IPS-18c (cell line): ENCODE measurements around the gene CNPY3.

ENCODE experiments used
- H3K4me3 ChIP-seq: 2 replicates; pipeline ENCODE4 v1.7.0; 2013; ENCODE audit warnings: low read depth, mild to moderate bottlenecking, low read length, moderate library complexity; ENCODE audit not compliant: insufficient read depth
- H3K9me3 ChIP-seq: one replicate; pipeline ENCODE4 v1.6.1; 2013; ENCODE audit warnings: mild to moderate bottlenecking, low read length, moderate library complexity; ENCODE audit not compliant: control insufficient read depth, insufficient read depth

The CNPY3 gene

DNA sequence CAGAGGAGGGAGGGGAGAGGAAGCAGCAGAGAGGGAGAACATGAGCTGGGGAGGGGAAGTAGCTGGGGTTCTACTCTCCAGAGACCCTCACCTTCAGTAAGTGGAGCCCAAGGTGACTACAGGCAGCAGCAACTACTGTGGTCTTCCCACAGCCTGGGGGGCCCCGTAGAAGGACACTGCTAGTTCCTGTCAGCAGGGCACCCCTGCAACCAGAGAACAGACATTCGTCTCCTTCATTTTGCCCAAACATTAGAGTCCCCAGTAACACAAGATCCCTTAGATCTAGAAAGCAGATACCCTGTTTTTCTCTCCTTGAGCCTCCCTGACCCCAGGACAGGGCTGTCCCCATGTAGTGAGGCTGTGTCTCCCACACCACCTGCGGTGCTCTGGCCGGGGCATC, 39.5 kb downstream of the CNPY3 start:
- no peak overlapping the region for H3K4me3 ChIP-seq
- H3K9me3 ChIP-seq = no peaks in the 10 kb centered on the region

DNA sequence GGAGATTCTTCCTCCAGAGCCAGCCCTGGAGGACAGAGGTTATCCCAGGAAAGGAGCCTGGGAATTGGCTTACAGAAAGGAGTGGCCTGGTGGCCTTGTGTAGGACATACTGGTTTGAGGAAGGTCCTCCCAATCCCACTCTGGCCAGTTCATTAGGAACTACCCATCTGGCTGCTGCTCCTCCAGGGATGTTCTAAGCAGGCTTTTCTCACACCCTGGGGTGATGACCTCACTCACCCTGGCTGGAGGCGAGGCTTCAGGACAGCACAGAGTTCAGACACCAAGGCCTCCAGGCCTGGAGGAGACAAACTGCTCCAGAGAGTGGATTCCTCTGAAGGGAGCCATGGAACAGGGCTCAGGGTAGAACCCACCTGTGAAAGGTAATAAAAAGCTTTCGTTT, 40.2 kb downstream of the CNPY3 start:
- Histone ChIP-seq H3K9me3 (no peaks in the 10 kb centered on the region), H3K4me3 (no peak overlapping the region)

GRCh38 chr6:42969934-42970333, 40.7 kb downstream of the CNPY3 start:
- H3K4me3 ChIP-seq = no peak overlapping the region
- H3K9me3 ChIP-seq = no peaks in the 10 kb centered on the region

DNA sequence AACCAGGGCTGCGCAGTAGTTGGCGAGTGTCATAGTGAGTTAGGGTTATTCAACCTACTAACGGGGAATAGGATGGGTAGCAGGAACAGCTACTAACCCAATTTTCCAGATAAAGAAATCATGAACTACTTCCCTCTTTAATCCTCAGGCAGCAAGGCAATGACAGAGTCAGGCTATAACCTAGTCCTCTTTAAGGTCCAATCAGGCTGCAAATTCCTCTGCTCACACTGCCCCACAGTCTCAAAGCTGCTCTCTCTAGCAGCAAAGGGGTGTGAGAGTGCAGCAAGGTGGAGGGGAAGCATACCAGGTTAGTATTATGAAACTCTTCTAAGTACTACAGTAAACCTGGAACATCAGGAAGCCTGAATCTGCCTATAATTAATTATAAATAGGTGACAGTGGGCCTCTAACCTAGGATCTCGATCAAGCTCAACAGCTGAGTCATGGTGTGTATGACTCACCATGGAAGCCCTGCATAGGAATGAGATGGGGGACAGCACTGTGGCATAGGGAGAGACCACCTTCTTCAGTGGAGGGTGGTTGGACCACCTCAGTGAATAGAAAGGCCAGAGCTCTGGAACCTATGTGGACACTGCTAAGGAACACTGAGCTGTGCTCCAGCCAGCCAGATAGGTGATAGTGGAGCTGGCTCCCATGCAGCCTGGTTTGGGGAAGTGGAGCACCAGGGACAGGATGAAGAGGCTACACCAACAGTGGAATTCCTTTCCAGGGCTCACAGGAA, 41.8 kb downstream of the CNPY3 start:
- Histone ChIP-seq H3K4me3 (no peak overlapping the region), H3K9me3 (no peaks in the 10 kb centered on the region)

DNA sequence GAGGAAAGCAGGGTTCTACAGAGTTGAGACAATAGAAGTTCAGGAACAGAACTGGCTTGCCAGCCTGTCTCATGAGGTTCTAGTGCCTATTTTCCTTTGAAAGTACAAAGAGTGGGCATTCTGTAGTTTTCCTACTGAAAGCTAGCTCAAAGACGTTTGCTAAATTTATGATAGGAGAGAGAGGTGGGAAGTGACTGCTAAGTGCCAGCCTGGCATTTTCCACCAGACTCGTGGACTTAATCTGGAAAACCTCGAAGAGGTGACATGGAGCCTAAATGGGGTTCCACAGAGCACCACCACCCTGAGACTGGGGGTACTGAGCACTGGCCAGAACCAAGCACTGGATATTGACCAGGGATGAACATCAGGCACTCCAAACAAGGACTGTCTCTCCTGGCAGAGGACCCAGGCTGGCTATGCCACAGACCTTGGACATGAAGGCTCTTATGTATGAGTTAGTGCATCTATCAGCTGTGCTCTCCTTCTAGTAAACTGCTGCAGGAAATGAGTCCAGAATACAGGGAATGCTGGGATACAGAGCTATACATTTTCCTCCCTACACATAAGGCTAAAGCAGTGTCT, 42.6 kb downstream of the CNPY3 start:
- H3K9me3 ChIP-seq = no peaks in the 10 kb centered on the region
- no peak overlapping the region for H3K4me3 ChIP-seq

- H3K9me3 ChIP-seq = no peaks in the 10 kb centered on the region
Measured at GRCh38 chr6:42973926-42974325, 44.6 kb downstream of the CNPY3 start.

GRCh38 chr6:42974919-42975505, 45.7 kb downstream of the CNPY3 start:
- Histone ChIP-seq H3K4me3 (no peak overlapping the region), H3K9me3 (no peaks in the 10 kb centered on the region)

More at GRCh38 chr6:42973926-42974325, 44.6 kb downstream of the CNPY3 start:
- no peak overlapping the region for H3K4me3 ChIP-seq

GRCh38 chr6:42978487-42978838, 49.2 kb downstream of the CNPY3 start:
- Histone ChIP-seq H3K4me3 (peak overlapping the region; percentile 82), H3K9me3 (no peaks in the 10 kb centered on the region)

- Histone ChIP-seq H3K9me3 (no peaks in the 10 kb centered on the region), H3K4me3 (peak within 1 kb of the TSS; percentile 82)
Measured at GRCh38 chr6:42978839-42979522, 49.7 kb downstream of the CNPY3 start, which contains the start of gene PEX6. TSS of gene PEX6 (minus strand) at chr6:42979181. CDS start at chr6:42979150, 31 bp downstream.

DNA sequence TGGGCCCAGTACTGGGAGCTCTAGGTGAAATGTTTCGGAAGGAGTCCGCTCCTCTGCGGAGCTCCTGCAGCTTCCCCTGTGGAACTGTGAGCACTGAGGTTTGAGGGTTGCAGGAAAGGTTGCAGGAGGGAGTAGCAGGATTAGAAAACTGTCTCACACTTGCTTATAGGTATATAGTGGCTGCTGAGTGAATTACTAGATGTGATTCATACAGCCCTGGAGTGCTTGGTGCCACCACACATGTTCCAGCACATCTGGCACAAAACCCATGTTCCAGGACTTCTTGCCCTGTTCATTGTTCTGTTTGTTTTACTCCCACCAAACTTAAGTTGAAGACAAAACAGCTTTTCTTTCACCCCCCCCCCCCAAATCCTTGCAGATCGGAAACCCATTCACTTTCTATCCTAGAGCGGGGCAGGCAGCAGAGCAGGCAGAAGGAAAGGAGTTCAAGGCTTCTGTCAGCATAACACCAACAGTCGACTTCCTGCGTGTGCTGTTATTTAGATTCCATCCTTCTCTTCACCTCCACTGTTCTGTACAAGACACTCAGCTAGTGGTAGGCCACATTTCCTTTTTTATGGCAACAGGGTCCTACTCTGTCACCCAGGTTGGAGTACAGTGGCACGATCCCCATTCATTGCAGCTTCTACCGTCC, 50.4 kb downstream of the CNPY3 start:
- no peaks in the 10 kb centered on the region for H3K9me3 ChIP-seq
- peak overlapping the region; percentile 82; the same call in 1 of the 2 replicates for H3K4me3 ChIP-seq

DNA sequence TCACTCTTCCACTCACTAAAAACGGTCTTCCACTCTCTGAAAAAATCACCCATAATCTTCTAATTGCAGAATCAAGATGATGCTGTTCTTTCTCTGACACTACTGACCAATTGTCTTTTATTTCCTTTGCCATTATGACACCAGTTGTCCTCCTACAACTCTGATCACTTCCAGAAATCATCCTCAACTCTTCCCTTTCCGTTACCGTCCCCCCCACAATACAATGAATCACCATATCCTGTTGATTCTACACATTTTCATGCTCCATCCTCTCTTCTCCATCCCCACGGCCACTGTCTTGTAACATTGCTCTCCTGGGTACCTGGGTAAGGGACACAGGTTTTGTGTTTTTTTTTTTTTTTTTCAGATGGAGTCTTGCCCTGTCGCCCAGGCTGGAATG, 52.6 kb downstream of the CNPY3 start:
- H3K4me3 ChIP-seq = no peak overlapping the region

GRCh38 chr6:42984001-42984923, 55.0 kb downstream of the CNPY3 start, which contains the start of gene PPP2R5D:
TSS of gene PPP2R5D (plus strand) at chr6:42984570. CDS start at chr6:42984678, 108 bp downstream.
- Histone ChIP-seq H3K9me3 (no peaks in the 10 kb centered on the region), H3K4me3 (peak within 1 kb of the TSS; percentile 93)

More for the DNA sequence above, 52.6 kb downstream of the CNPY3 start:
- H3K9me3 ChIP-seq = no peaks in the 10 kb centered on the region

- peak overlapping the region; percentile 93 for H3K4me3 ChIP-seq
- no peaks in the 10 kb centered on the region for H3K9me3 ChIP-seq
Measured at GRCh38 chr6:42984924-42985475, 55.7 kb downstream of the CNPY3 start.

- Histone ChIP-seq H3K4me3 (no peak overlapping the region), H3K9me3 (no peaks in the 10 kb centered on the region)
Measured at GRCh38 chr6:42987533-42988451, 58.5 kb downstream of the CNPY3 start.

- Histone ChIP-seq H3K4me3 (no peak overlapping the region), H3K9me3 (no peaks in the 10 kb centered on the region)
Measured at GRCh38 chr6:42988486-42989020, 59.3 kb downstream of the CNPY3 start.
